Coronary artery (tissue), 2 donors: Measurements from ENCODE around the gene NKAIN2.
"Not testable (repeated sequence)": the region's sequence is repeated elsewhere in the genome, so short reads cannot be mapped to it uniquely, and the experiment has no call there.

Experiments used
- DNase-seq: peaks from one replicate; pipeline ENCODE4 v3.0.0-alpha.2; 2017; ENCODE audit warnings: low spot score
- H3K27ac ChIP-seq, 2 donors: fragments of 200-600 bp; sonication (generic); one replicate each; pipeline ENCODE4 v1.5.1; 2016 to 2019
- H3K4me3 ChIP-seq: fragments of 200-600 bp; sonication (generic); 2 replicates; pipeline ENCODE4 v1.5.1; 2016; ENCODE audit warnings: mild to moderate bottlenecking, moderate library complexity
- CTCF ChIP-seq: fragments of 200-600 bp; sonication (generic); IDR thresholded peaks from one replicate; pipeline ENCODE4 v1.5.1; 2019; ENCODE audit warnings: antibody characterized with exemption

NKAIN2 gene

GRCh38 chr6:124158024-124158423 is 354.4 kb downstream of the NKAIN2 start:
- no peak for TF ChIP-seq CTCF
- Histone ChIP-seq H3K27ac (no peak overlapping the region), H3K4me3 (no peak overlapping the region)
- DNase-seq, result no peak

- TF ChIP-seq CTCF, result no peak
- Histone ChIP-seq H3K27ac (no peak overlapping the region), H3K4me3 (no peak overlapping the region)
- DNase-seq, result no peak
These were observed 360.0 kb downstream of the NKAIN2 start for GRCh38 chr6:124163676-124164075.

- Histone ChIP-seq H3K4me3 (no peak overlapping the region), H3K27ac (no peak overlapping the region)
- TF ChIP-seq CTCF, result no peak
- no peak for DNase-seq
These were observed 360.7 kb downstream of the NKAIN2 start for GRCh38 chr6:124164343-124164742.

GRCh38 chr6:124167249-124167648 is 363.6 kb downstream of the NKAIN2 start:
- not testable (repeated sequence) for DNase-seq, H3K4me3 ChIP-seq, H3K27ac ChIP-seq

- no peak for DNase-seq
- no peak overlapping the region for H3K27ac ChIP-seq
- no peak overlapping the region for H3K4me3 ChIP-seq
- no peak for TF ChIP-seq CTCF
These were observed 386.6 kb downstream of the NKAIN2 start for GRCh38 chr6:124190256-124190655.

GRCh38 chr6:124193132-124193531 is 389.5 kb downstream of the NKAIN2 start:
- TF ChIP-seq CTCF, result no peak
- no peak overlapping the region for H3K4me3 ChIP-seq
- DNase-seq, result no peak
- H3K27ac ChIP-seq, result no peak overlapping the region

- DNase-seq, result no peak
- H3K27ac ChIP-seq, result no peak overlapping the region
- TF ChIP-seq CTCF, result no peak
- no peak overlapping the region for H3K4me3 ChIP-seq
These were observed 393.5 kb downstream of the NKAIN2 start for GRCh38 chr6:124197148-124197547.

GRCh38 chr6:124199286-124199685 is 395.6 kb downstream of the NKAIN2 start:
- DNase-seq, result no peak
- no peak for TF ChIP-seq CTCF
- H3K4me3 ChIP-seq, result no peak overlapping the region
- no peak overlapping the region for H3K27ac ChIP-seq
